Measurements from ENCODE around the gene SLX4IP. TPM values are rescaled to one million over a fixed set of nuclear protein-coding genes. Genes with fewer than 3 reads are reported as not detected.

Gene SLX4IP
- total RNA-seq, 1 donor from 2014 or later, result 2.2 TPM

DNA sequence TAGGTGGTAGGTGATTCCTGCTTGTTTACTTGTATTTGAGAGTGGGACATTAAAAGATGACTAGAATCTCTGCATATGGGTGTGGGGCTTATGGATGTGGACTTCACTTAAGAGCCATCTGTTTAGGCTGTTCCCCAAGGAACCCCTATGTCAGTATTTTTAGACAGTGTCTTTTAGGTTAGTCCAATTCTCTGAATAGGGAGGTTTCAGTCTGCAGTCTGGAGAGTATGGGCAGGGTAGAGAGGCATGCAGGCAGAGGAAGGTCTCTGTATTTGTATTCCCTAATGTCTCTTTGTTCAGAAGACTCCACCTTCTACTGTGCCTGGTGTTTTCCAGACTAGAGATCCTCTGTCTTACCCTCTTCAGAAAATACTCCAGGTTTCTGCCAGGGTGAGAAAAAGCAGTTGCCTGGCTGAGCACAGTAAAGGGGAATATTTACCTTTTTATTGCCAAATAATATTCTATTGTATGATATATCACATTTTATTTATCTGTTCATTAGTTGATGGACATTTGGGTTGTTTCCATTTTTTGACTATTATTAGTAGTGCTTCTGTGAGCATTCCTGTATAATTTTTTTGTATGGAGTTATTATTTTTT, 19.1 kb downstream of the SLX4IP start:
- ATAC-seq, result no peak
- intact Hi-C loops (cut with micrococcal nuclease), result no loop called here
- no peak for DNase-seq

DNA sequence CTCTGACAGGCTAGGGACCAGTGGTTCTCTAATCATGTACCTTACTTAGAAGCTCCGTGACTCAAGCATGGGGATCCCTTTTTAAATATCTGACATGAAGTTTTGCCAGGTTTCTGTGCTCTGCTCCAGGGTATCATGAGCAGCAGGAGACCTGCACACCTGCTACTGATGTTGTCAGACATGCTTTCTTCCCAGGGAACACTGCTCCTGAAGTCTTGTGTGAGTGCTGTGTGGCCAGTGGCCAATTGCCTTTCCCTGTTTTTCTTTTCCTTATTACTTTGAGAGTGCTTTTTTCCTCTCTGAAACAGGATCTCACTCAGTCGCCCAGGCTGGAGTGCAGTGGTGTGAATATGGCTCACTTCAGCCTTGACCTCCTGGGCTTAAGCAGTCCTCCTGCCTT, 26.4 kb downstream of the SLX4IP start:
- DNase-seq, result no peak
- no peak for ATAC-seq
- intact Hi-C loops (cut with micrococcal nuclease), result no loop called here

DNA sequence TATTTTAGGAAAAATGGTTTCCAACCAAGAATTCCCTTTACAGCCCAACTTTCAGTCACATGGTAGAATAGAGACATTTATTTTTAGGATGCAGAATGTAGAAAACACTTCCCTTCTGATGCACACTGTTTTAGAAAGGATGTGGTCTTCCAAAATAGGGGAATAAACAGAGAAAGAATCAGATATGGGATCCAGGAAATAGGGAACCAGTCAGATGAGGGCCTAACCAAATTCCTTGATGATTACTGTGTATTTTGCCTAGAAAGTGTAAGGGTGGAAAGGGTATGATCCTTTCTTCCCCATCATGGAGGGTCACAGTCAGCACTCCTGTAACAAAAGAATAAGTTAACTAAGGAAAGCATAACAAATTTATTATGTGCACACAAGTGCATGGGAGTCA, 27.4 kb downstream of the SLX4IP start:
- intact Hi-C loops (cut with micrococcal nuclease), result no loop called here
- no peak for ATAC-seq
- DNase-seq, result no peak

DNA sequence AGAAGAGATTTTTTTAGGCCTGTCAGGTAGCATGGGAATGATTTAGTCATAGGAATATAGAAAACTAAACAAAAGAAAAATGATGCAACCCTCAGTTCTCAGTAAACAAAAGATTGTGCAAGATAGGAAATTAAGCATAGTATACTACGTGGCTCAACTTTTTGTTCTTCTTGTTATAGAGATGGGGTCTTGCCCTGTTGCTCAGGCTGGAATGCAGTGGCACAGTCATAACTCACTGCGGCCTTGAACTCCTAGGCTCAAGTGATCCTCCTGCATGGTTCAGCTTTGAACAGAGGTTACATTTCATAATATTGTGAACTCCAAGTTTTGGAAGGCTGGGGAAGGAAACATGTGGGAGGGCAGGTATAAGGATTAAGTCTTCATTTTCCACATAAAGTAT, 28.5 kb downstream of the SLX4IP start:
- ATAC-seq, result no peak
- intact Hi-C loops (cut with micrococcal nuclease), result no loop called here
- no peak for DNase-seq

DNA sequence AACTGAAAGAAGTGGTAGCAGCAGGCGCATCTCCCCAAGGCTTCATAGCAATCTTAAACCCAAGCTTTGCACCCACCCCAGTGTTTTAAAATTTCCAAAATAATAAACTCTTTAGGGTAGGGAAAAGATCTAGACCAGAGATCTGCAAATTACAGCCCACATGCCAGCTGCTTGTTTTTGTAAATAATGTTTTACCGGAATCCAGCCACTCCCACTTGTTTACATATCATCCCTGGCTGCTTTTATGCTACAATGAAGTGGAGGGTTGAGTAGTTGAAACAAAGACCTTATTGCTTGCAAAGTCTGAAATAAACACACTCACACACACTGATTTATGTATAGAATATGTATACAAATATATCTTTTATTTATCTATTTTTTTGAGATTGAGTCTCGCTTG, 30.0 kb downstream of the SLX4IP start:
- intact Hi-C loops (cut with micrococcal nuclease), result no loop called here
- DNase-seq (no peak), ATAC-seq (no peak)

DNA sequence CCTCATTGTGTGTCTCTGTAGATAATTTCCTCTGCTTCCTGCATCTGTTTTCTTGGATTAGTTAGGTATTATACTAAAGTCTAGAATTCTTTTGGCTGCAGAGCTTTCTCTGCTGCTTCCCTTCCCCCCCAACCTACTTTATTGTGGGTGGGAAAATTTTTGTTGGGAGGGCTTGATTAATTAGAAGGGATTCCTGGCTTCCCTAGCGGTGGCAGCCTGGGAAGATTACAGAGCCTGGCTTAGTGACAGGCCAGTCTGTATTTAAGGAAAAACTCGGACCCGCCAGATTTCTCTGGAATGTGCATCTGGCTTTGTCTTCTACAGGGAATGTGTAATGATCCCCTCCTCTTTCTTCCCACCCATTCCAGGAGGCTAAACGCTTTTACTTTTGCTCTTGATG, 31.2 kb downstream of the SLX4IP start:
- DNase-seq (no peak), ATAC-seq (peak; percentile 56)
- intact Hi-C loops (cut with micrococcal nuclease), result no loop called here

DNA sequence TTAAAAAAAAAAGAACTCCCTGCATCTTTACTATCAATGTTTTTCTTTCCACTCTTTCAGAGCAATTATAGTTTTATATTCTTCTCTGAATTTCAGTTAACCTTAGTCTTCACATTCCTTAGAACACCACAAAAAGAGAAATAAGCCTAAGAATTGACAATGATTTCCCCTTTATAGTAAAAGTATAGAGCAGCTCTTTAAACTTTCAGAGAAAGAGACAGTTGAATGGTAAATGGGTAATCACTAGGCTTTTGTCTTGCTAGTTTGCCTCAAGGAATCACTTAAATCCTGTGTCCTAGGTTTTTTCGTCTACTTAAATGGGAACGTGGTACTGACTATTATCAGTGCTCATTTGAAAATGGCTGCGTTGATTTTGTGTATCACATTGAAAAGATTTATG, 31.8 kb downstream of the SLX4IP start:
- no peak for ATAC-seq
- DNase-seq, result no peak
- intact Hi-C loops (cut with micrococcal nuclease), result no loop called here

DNA sequence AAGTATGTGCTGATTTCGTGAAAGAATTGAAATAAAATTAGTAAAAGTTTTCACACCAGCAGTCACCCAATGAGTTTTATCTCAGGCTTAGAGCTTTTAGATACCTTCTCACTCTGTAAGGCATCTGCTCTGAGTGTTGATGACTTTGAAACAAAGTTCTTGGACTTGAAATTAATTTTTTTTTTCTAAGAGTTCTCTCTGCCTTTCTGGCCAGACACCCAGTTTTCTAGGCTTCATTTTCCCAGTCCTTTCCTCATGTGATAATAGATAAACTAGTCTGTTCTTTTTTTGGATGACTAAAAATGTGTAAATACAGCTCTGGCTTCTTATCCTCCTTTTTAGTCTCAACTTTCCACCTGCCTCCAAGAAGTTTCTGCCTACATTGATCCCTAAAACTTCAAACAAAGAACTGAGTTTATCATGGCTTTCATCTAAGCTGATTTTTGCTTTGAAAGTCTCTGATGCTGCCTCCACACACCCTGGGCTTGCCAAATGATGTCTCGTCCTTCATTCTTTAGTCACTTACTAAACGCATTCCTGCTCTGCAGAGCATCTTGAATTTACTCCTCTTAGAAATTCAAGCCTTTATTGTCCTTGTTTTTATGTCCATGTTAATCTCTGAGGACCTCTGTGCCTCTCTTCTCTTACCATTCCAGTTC, 32.7 kb downstream of the SLX4IP start:
- intact Hi-C loops (cut with micrococcal nuclease), result no loop called here
- ATAC-seq, result peak; percentile 36
- no peak for DNase-seq

DNA sequence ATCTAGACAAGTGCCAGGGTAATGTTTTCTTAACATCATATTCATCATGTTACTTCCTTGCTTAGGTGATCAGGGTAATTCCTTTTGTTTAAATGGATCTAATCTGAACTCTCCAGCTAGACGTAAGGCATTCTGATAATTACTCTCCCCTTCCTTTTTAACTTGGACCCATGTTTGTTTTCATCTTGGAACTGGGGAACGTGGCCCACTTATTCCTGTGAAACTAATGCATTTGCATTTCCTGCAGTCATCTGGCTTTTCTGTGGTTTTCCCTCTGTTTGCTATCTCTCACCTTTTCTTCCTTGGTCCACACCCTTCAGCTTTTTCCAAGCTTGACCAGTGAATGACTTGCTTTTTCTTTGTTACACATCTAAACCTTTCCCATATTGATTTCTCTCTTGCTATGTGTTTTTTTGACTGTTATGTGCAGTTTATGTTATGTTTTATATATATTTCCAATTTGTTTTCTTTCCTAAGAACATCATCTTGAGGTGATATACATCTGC, 33.3 kb downstream of the SLX4IP start:
- ATAC-seq, result no peak

DNA sequence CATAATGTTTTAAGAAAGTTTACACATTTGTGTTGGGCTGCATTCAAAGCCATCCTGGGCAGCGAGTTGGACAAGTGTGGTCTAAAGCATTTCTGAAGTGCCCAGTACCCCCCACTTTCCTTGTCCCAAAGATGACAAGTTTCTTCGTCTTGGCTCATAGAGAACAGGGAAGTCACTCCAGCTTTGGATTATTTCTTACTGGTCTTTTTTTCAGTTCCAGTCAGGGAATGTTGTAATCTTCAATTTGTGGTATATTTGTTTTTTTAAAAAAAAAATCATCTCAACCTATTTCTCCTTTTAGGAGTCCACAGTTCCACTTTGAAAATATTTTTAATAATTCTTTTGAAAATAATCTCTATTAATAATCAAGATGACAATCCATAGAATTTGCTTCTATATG, 34.0 kb downstream of the SLX4IP start:
- intact Hi-C loops (cut with micrococcal nuclease), result no loop called here
- no peak for ATAC-seq
- DNase-seq, result no peak

More for the DNA sequence above, 33.3 kb downstream of the SLX4IP start:
- intact Hi-C loops (cut with micrococcal nuclease), result no loop called here
- no peak for DNase-seq

DNA sequence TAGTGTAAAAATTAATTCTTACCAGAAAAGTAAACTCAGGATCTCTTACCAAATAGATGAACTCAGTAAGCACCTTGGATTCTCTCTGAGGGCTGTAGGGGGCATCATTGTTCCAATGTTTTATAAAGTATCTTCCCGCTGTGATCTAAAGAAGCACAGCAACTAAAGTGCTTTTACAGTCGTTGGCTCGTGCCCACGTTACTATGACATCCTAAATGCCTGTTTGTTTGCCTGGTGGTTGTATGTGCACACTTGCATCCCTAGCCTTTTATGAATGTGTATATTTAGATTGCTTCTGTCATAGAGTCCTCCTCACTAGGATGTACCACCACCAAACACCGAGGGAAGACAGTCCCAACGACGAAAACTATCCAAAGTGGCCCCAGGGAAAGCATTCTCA, 34.5 kb downstream of the SLX4IP start:
- ATAC-seq, result peak; percentile 78
- DNase-seq, result no peak
- intact Hi-C loops (cut with micrococcal nuclease), result no loop called here

DNA sequence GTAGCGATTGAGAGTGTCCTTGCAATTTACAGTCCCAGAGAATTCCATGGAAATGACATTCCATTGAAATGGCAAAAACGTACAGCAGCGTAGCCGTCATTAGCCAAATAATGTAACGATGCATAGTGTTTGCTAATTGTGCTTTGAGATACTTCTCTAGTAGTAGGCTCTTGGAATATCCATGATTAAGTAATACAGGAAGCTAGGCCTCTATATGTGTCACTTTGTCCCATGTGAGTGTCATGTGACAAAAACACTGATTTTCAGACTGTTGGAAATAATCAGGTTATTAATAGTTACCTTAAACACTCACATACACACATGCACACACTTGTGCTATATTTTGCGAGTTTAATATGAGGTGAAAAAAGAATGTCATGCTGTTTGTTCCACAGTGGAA, 35.2 kb downstream of the SLX4IP start:
- no peak for ATAC-seq

DNA sequence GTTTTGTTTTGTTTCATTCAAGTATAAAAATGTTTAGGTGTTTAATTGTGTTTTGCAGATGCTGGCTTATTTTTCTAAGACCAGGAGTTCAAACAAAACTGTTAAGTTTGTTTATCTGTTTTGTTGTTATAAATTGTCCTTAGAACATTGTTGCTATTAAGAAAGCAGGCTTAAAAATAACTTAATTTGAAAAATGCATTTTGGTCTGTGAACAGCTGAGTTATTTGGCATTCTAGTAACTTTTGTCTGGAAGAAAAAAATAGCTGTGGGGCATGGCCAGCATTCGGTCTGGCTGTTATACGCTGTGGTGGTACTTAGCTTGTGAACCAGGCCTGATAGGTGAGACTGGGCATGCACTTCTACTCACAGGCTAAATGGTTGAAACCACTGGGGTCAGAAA, 37.8 kb downstream of the SLX4IP start:
- intact Hi-C loops (cut with micrococcal nuclease), result no loop called here
- ATAC-seq, result no peak
- no peak for DNase-seq

More for the DNA sequence above, 35.2 kb downstream of the SLX4IP start:
- no peak for DNase-seq
- intact Hi-C loops (cut with micrococcal nuclease), result no loop called here

DNA sequence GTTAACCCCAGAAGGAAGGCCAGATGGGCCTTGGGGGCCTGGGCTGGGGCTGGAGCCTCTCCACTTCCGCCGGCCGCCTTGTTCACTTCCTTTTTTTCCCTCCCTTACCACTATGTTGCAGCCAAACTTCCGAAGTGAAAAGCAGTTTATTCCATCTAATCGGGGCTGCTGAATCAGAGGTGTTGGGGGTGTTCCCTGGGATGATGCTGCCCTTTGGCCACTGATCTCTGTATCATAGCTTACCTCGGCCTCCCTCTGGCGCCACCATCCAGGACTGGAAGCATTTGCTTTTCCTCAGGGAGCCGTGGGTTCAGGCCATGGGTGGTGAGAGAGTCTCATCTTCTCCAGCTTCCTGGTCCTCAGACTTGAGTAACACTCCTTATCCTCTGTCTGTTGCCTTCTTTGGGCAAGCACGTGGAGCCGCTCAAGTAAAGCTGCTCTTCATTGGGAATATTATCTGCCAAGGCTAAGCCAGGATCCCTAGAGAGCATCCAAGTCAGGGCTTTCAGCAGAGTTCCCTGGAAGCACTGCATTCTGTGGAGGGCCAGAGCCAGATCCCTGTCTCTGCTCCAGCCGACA, 39.6 kb downstream of the SLX4IP start:
- peak; percentile 84 for ATAC-seq
- intact Hi-C loops (cut with micrococcal nuclease), result no loop called here
- peak; percentile 57 for DNase-seq

DNA sequence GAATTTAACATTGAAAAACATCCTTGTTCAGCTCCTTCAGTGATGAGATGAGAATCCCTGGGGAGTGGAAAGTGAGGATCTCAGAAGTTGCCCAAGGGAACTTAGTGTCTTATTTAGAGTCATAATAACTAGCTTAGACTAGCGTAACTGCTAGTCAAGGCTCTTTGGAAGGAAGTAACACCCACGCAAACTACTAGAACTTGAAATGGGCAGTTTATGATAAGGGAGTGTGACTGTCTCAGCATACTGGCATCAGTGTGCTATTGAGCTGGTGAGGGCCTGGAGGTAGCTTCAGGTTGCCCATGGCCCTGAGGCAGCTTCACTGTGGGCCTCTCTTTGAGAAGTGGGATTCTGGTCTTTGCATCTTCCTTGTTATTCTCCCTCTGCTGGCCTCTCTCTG, 40.1 kb downstream of the SLX4IP start:
- intact Hi-C loops (cut with micrococcal nuclease), result no loop called here
- DNase-seq (no peak), ATAC-seq (peak; percentile 23)

DNA sequence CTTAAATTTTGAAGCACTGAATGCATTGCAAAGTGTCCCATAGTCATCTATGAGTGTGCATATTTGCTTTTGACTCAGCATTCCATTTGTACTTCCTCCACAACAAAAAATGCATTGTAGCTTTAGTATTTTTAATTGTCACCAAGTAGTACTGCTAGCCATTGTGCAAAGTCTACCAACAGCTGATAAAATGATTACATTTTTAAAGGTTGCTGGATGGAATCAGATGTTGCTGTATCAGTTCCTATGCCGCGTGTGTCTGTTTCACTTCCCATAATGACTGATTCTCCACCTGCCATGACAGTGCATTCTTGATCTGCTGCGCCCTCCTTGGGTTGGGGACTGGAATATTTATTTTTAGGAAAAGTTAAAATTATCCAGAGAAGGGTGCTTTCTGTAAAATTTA, 41.2 kb downstream of the SLX4IP start:
- no peak for DNase-seq
- peak; percentile 56 for ATAC-seq
- intact Hi-C loops (cut with micrococcal nuclease), result no loop called here

DNA sequence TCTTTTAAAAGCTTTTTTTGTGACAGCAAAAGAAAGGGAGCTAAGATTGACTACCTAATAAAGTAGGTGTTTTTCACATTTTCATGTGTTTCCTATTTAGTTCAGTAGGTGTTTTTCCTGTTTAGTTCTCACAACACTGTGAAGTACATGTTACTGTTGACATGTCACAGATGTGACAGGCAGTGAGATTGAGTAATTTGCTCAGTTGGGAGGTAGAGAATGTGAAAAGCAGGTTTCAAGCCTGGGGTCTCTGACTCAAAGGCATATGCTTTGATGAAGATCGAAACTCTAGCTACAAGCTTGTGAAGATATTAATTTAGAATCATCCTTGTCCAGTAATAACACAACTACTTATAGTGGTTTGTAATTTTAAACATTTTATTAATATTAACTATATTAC, 43.1 kb downstream of the SLX4IP start:
- DNase-seq (no peak), ATAC-seq (no peak)
- intact Hi-C loops (cut with micrococcal nuclease), result no loop called here

DNA sequence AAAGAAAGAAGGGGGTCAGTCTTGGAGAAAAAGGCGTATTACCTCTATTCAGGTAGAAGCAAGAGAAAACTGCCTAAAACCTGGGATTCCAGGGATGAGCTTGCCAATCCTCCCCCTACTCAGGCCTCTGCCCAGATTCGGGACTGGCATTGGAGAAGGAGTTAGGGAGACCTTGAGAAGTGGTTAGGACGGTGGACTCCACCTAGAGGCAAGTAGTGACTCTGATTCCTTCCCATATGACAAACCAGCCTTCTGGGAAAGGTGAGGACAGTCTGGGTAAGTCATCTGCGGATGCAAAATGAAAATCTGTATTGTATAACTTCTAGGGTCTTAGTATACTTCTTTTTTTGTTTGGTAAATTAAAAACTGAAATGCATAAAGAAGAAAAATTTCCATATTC, 43.8 kb downstream of the SLX4IP start:
- intact Hi-C loops (cut with micrococcal nuclease), result no loop called here
- ATAC-seq, result no peak

DNA sequence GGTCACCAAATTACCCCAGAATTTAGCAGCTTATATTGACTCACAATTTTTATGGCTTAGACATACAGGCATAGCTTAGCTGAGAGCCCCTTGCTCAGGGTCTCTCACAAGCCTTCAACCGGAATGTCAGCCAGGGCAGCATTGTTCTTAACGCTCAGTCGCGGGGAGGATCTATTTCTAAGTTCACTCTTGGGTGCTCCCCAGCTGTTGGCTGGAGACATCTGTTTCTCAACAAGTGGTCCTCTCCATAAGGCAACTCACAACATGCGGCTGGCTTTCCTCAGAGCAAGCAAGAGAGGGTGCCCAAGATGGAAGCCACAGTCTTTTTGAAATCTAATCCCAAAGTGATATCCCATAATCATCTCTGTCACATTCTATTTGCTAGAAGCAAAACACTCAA, 46.6 kb downstream of the SLX4IP start:
- ATAC-seq (no peak), DNase-seq (no peak)
- intact Hi-C loops (cut with micrococcal nuclease), result no loop called here

More for the DNA sequence above, 43.8 kb downstream of the SLX4IP start:
- no peak for DNase-seq

DNA sequence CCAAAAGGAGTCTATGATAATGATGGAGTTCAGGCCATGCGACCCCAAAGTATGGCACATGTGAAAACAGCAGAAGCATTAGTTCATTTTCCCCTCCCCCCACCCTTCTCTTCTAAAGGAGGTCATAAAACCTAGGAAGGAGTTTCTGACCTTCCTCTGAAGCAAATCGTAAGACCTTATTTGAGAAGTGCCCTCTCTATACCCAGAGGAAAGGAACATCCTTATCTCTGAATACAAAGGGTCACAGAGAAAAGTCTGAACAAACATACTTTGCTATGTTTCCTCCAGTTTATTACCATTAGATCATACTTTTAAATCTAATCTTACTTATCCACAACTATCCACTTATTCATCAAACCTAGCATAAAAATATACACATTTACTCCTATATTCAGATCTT, 48.6 kb downstream of the SLX4IP start:
- intact Hi-C loops (cut with micrococcal nuclease), result no loop called here
- DNase-seq (no peak), ATAC-seq (no peak)

Measured in left ventricle myocardium superior (tissue), 1 donor.